NCI-H460 (cell line): ENCODE data around the gene PLAGL1. TPM values are rescaled to one million over a fixed set of nuclear protein-coding genes. Genes with fewer than 3 reads are reported as not detected.
"Not testable (repeated sequence)": the region's sequence is repeated elsewhere in the genome, so short reads cannot be mapped to it uniquely, and the experiment has no call there.

Experiments used
- DNase-seq: peaks from one replicate; pipeline ENCODE4 v3.0.0-alpha.2; 2016; ENCODE audit warnings: low read depth; ENCODE audit errors: extremely low read depth
- polyA plus RNA-seq: library from polyadenylated mRNA; depleted of rRNA; stranded (reverse); fragments of >200 nt; gene quantifications from 2 replicates; pipeline ENCODE4 v1.2.3, GENCODE V29; 2014; cell fraction: nucleus; rRNA removed
- total RNA-seq: library from RNA; depleted of rRNA; stranded (reverse); fragments of >200 nt; shearing (Covaris generic); gene quantifications from 2 replicates; pipeline ENCODE4 v1.2.3, GENCODE V29; 2014; rRNA removed

The PLAGL1 gene
- total RNA-seq = 4.3 and 4.7 TPM in 2 replicates
- polyA plus RNA-seq = 14.0 and 19.9 TPM in 2 replicates

GRCh38 chr6:144008120-144008811 lies at the start of gene PLAGL1:
Gene PLAGL1, minus strand, starts transcription at chr6:144008259. Its CDS starts 60,123 bp downstream, at chr6:143948136.
- DNase-seq = peak; percentile 9

DNA sequence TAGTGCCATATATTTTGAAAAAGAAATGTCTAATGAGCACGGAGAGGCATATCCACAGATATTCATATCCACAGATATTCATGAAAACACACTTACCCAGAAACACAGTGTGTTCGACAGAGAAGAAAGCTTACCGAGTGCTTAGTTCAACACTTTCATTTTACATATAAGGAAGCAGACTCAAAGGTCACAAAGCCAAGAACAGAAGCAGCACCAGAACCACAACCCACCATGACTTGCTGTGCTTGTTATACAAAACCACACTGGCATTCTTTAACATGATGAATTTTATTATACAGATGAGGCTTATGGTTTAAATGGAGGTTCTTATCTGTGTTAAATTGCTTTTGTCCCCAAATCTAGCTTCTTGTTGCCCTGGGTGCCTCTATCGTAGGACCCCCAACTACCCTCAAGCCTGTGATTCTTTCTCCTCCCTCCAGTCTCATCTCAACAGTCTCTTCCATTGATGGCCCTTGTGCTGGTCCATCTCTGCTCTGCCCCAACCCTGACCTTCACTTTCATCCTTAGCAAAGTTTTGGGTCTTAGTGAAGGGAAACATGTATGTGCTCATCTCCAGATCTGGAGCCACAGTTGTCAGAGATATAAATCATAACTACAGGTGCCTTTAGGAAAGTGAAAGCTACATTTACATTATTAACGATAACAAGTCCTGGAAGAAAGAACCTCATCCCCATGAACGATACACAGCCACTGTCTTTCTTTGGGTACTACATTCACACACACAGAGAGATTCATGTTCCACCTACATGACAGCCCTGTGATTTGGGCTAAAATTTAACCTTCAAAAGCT lies 47.3 kb upstream of the PLAGL1 start:
- DNase-seq = no peak

GRCh38 chr6:144053601-144054000 lies 45.5 kb upstream of the PLAGL1 start:
- no peak for DNase-seq

DNA sequence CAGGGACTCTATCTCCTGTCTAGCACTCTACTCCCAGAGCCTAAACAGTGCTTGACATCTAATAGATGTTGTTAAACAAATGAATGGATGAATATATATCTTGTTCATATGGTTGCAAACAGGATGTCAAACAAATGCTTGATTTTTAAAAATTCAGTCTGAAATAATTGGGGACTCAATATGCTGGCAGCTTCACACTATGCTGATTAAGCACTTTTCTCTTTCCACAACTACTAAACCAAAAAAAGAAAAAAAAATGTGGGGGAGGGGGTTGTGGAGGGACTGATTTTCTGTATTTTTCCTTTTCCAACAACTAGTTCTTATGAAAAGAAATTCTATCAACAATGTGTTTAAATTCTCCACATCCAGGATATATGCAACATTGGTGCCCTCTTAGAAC lies 44.4 kb upstream of the PLAGL1 start:
- DNase-seq = no peak

DNA sequence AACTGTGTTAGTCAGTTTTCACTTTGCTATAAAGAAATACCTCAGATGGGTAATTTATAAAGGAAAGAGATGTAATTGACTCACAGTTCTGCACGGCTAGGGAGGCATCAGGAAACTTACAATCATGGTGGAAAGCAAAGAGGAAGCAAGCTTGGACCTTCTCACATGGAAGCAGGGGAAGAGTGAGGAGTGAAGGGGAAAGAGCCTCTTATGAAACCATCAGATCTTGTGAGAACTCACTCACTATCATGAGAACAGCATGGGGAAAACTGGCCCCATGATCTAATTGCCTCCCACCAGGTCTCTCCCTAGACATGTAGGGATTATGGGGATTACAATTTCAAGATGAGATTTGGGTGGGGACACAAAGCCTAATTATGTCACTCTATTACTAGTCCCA lies 41.3 kb upstream of the PLAGL1 start:
- no peak for DNase-seq

DNA sequence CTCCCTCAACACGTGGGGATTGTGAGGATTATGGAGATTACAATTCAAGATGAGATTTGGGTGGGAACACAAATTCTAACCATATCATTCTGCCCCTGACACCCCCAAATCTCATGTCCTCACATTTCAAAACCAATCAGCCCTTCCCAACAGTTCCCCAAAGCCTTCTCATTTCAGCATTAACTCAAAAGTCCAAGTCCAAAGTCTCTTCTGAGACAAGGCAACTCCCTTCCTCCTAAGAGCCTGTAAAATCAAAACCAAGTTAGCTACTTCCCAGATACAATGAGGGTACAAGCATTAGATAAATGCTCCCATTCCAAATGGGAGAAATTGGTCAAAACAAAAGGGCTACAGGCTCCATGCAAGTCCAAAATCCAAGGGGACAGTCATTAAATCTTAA lies 39.6 kb upstream of the PLAGL1 start:
- DNase-seq = no peak

GRCh38 chr6:144046672-144047071 lies 38.6 kb upstream of the PLAGL1 start:
- DNase-seq = not testable (repeated sequence)

DNA sequence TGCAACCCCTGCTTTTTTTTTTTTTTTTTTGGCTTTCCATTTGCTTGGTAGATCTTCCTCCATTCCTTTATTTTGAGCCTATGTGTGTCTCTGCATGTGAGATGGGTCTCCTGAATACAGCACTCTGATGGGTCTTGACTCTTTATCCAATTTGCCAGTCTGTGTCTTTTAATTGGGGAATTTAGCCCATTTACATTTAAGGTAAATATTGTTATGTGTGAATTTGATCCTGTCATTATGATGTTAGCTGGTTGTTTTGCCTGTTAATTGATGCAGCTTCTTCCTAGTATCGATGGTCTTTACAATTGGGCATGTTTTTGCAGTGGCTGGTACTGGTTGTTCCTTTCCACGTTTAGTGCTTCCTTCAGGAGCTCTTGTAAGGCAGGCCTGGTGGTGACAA lies 36.9 kb upstream of the PLAGL1 start:
- not testable (repeated sequence) for DNase-seq

DNA sequence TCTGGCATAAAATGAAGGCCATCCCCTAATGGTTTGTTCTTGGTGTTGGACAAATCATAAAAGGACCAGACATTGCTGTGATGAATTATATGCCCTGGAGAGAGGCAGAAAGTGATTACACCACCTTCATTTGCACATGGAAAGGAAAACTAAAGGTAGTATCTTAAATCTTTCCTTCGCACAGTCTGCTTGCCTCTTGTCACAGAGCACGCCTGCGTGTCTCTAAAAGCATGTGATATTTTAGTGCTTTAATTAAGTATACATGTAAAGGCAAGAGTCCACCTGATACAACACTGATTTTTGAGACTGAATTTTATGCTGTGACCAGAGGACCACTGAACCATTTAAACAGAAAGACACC lies 28.8 kb upstream of the PLAGL1 start:
- DNase-seq = no peak

DNA sequence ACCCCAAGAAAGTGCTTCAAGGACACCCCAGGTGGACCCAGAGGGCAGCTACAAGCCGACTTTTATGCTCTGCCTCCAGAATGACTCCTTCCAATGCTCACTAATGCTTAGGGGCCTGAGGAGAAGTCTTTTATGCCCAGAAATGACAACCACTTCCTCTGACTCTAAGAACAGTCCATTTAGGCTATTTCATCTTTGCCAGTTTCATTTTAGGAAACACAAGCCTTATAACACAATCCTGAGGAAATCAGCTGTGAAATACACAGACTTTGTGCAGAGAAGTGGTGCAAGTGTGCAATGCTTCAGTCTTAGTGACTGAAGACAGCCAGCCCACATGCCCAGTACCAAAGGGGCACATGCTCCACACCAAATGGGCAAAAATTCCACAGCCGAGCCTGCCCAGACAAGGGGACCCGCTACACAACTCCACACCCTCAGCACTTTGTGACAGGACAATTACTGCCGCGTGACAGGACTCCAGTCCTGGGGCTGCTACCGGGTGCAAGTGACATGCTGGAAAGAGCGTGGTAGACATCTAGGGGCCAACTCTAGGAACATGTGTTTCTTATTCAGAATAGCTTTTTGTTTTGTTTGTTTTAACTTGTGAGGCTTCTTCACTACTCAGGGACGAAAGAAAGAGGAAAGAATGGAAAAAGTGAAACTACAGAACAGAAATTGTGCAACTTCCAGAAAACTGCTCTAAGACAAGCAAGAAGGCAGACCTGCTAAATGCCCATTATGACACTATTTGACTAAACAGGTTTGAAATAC lies 28.2 kb upstream of the PLAGL1 start:
- no peak for DNase-seq

- no peak for DNase-seq
These were observed 27.4 kb upstream of the PLAGL1 start for GRCh38 chr6:144035416-144035815.

GRCh38 chr6:144033816-144034735 lies 26.0 kb upstream of the PLAGL1 start:
- no peak for DNase-seq

- DNase-seq = no peak
These were observed 21.4 kb upstream of the PLAGL1 start for GRCh38 chr6:144029452-144029851.

- no peak for DNase-seq
These were observed 20.0 kb upstream of the PLAGL1 start for GRCh38 chr6:144027932-144028587.

DNA sequence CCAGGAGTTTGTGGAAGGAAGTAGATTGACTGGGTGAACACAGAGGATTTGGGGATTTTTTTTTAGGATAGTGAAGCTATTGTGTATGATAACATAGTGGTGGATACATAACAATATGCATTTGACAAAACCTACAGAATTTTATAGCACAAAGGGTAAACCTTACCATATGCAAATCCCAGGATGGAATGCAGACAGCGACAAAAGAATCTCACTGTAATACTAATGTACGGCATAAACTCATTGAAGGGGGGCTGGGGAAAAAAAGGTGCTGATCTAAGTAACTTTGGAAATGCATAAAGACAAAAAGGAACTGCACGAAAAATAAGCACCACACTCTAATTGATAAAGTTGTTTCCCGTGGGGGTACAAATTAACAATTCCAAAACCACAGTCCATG lies 15.2 kb upstream of the PLAGL1 start:
- DNase-seq = no peak

DNA sequence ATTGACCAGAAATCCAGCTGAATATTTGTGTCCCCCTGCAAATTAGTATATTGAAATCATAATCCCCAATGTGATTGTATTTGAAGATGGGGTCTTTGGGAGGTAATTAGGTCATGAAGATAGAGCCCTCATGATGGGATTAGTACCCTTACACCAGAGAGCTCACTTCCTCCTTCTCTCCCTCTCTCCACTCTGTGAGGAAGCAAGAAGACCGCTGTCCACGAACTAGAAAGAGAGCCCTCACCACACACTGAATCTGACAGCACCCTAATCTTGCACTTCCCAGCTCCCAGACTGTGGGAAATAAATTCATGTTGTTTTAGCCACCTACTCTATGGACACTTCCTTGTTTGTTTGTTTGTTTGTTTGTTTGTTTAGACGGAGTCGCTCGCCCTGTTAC lies 11.9 kb upstream of the PLAGL1 start:
- no peak for DNase-seq

DNA sequence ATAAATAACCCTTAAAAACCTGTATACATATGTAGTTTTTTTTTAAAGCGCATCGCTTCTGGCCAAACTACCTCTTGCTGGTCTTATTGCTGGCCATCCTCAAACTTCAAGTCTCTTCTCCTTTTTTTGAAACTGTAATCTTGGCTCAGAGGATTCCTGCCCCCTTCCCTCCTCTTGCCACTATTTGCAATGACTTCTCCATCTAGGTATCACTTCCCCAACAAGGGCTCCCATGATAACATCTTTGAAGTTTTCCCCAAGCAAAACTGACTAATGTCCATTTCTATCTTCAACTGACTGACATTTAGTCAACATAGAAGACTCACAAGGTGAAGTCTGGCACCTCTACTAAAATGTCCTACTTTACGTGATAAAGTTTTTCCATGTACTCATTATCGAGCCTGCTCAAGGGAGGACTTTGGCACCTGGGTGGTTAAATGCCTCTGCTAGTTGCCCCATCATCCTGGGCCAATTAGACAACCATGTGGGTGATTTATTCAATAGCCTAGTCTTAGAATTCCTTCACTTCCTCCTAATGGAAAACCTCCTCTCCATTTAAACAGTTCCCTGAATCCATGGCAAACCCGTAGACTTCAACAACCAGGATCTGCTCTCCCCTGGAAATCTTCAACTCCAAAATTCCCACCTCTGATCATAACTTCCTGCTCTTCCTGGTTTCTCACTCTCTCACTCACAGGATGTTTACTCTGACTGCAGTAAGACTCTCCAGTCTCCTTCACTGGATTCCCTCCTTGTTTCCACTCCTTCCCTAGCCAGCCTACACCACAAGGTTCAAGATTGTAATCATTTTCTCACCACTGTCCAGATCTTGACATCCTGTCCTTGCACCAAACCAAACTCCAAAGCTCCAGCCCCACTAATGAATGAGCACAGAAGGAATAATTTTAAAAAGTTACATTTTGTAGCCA lies 9.4 kb upstream of the PLAGL1 start:
- DNase-seq = no peak

DNA sequence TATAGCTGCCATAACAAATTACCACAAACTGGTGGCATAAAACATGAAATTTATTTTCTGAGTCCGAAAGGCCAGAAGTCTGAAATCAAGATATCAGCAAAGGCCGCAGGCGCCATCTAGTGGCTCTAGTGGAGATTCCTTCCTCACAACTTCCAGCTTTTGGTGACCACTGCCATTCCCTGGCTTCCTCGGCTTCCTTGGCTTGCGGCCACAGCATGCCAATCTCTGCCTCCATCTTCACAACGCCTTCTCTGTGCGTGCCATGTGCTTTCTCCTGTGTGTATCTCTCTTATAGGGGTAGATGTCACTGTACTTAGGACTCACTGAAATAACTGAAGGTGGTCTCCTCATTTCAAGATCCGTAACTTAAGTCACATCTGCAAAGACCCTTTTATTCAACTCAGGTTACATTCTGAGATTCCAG lies 5.4 kb upstream of the PLAGL1 start:
- peak; percentile 63 for DNase-seq

DNA sequence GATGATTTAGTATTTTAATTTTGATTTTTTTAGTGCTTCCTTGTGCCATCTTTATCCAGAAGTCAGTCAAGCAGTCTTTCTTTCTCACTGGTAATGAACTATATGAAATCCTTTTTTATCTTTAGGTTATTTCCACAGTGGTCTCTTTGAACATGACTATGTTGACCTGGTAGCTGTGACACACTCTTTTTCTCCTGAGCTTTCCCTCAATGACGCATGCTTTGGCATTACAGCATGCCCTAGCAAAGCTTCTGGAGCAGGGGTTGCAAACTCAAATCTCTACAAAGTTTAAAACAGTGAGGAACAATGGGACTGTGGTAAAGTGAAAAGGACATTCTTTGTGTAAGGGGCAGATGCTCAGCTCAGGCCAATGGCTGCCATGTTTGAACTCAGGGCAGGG lies 4.5 kb upstream of the PLAGL1 start:
- no peak for DNase-seq
